DMS153 (cell line): Measurements from ENCODE around the gene C10orf88.

Source experiments
- DNase-seq: peaks from one replicate; lab custom pipeline; 2025; lab: John Stamatoyannopoulos, UW

C10orf88 gene

GRCh38 chr10:122953902-122954730, at the start of gene C10orf88:
Gene C10orf88 (minus strand): TSS chr10:122954227. CDS start chr10:122954178, 49 bp downstream.
- peak; percentile 98 for DNase-seq

DNA sequence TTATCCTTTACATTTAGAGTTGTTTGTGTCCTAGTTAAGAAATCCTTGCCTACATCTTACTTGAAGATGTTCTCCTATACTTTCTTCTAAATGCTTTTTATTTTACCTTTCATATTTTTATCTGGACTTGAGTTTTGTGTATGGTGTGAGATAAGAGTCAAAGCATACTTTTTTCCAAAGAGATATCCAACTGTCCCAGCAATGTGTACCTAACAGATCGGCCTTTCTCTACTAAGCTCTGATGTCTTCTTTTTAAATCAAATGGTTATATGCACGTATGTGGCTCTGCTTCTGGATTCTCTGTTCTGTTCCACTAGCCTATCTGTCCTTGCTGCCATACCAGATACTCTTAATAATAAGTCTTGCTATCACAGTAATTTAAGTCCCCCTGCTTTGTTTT, 47.3 kb upstream of the C10orf88 start:
- DNase-seq: no peak

- DNase-seq: no peak
These were observed 46.1 kb upstream of the C10orf88 start for GRCh38 chr10:123000155-123000554.

GRCh38 chr10:122999347-122999746, 45.3 kb upstream of the C10orf88 start:
- DNase-seq: peak; percentile 6

DNA sequence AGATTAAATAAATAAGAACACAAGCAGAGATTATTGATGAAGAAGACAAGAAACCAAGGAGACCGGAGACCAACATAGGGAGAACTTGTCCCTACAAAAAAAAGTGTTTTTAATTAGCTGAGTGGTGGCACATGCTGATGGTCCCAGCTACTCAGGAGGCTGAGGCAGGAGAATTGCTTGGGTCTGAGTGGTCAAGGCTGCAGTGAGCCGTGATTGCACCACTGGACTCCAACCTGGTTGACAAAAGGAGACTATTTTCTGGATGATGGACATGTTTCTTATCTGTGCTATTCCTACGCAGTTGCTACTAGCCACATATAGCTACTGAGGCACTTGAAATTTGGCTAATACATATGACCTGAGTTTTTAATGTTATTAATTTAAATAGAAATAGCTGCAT, 44.9 kb upstream of the C10orf88 start:
- DNase-seq: no peak

- DNase-seq: no peak
These were observed 44.4 kb upstream of the C10orf88 start for GRCh38 chr10:122998360-122998917.

DNA sequence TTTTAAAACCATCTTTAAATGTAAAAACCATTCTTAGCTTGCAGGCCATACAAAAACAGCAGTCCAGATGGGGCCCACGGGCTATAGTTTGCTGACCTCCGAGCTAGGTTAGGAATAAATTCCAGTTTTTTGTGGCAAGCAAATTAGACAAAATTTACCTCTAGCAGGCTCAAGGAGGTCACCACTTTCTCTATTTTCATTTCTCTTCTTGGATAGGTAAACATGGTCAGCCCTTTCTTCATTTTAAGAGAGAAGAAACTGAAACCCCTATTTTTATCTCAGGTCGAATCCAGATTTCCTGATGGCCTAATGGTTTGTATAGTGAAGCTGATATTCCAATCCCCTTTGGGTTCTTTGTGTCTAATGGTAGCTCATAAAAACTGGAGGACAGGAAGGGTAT, 43.8 kb upstream of the C10orf88 start:
- no peak for DNase-seq

- no peak for DNase-seq
These were observed 41.9 kb upstream of the C10orf88 start for GRCh38 chr10:122995936-122996335.

DNA sequence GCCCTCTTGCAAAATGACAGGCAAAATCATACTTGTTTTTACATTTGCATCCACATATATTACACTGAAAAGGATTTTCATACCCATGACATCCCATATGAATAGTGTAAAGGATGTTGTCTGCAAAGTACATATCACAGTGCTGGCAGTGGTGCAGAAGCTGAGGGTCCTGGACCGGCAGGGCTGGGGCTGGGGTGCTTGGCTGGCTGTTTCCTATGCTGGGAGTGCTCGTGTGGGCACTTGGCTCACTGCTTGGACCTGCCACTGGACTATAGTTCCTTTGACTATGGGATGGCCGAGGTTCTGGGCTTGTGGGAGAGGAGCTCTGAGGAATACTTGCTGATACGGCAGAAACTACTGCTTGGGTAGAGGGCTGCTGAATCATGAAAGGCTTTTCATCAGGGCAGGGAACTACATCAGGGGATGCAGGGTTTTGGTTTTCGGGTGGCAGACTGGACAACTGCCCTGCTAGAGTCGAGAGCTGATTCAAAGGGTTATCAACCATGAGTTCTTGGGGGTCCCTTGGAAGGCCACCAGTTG, 39.8 kb upstream of the C10orf88 start:
- no peak for DNase-seq

DNA sequence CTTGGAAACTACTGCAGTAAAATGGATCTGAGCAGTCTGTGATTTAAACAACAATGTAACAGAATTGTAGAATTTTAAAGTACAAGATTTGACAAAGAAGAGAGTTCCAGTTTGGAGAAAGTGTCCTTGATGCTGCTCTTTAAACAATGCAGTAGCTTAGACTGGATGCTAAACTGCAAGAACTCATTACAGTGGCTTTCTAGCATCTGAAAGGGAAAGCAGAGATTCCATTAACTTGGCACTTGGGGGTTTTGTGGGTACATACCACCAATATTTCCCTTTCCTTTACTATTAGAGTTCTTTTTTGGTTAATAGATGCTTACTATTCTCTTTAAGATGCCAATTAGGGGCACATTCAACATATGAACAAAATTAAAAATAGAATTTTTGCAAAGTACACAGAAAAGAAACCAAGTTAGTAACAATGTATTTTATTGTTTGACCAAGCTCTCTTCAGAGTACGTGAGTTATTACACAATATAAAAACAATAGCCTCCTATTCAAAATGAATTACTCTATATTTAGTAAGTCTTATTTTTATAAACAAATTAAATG, 38.1 kb upstream of the C10orf88 start:
- no peak for DNase-seq

- no peak for DNase-seq
These were observed 36.3 kb upstream of the C10orf88 start for GRCh38 chr10:122990278-122990677.

GRCh38 chr10:122988501-122988900, 34.5 kb upstream of the C10orf88 start:
- DNase-seq: no peak

GRCh38 chr10:122986335-122986734, 32.3 kb upstream of the C10orf88 start:
- no peak for DNase-seq

- DNase-seq: no peak
These were observed 30.7 kb upstream of the C10orf88 start for GRCh38 chr10:122984708-122985107.

GRCh38 chr10:122983898-122984297, 29.9 kb upstream of the C10orf88 start:
- no peak for DNase-seq

DNA sequence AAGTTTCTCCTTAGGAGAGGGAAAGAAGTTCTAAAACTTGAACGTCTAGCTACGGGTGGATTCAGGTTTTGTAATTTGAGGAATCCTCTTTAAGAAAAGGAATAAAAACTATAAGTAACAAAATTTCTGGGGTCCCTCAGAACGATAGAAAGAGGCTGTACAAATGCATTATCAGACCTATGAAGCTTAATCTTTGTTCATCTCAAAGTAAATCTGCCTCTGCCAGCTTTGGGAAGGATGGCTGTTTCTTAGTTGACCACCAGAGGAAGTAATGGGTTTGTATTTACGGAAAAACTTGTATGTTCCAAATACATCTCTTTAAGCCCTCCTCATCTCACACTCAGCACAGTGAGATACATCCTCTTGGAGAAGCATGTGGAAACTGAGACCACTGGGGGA, 27.0 kb upstream of the C10orf88 start:
- DNase-seq: no peak

DNA sequence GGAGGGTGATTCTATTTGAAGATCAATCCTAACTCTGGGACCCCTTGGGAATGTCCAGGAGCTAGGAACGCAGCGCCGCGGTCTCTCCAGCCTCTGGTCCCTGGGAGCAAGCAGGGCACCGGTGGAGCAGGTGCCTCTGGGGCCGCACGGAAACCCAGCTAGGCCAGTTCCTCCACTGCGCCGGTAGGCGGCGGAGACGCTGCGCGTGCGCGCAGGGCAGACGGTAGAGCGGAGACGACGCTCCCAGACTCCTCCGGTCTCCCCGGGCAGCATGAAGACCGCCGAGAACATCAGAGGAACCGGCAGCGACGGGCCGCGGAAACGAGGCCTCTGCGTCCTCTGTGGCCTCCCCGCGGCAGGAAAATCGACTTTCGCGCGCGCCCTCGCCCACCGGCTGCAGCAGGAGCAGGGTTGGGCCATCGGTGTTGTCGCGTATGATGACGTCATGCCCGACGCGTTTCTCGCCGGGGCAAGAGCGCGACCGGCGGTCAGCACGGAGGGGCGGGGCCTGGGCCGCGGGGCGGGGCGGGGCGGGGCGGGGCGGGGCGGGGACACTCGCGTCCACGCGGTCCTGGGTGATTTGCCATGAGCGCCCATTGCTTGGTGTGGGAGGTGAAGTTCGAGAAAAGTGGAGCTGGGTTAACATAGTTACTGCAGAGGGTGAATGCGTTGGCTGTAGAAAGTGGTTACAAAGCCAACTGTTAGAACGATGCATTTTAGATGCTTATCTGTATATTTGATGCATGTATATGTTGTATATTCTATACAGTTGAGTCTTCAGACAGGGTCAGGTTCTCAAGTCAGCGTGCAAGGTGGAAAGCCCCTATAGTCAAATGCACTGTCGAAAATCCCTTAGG, 26.4 kb upstream of the C10orf88 start, which contains the start of gene PSTK:
Gene PSTK (plus strand): TSS at position 193 of the 857 bp plus-strand sequence. CDS start 79 bp downstream, at position 272.
- DNase-seq: peak; percentile 88

- no peak for DNase-seq
These were observed 20.6 kb upstream of the C10orf88 start for GRCh38 chr10:122974543-122975064.

DNA sequence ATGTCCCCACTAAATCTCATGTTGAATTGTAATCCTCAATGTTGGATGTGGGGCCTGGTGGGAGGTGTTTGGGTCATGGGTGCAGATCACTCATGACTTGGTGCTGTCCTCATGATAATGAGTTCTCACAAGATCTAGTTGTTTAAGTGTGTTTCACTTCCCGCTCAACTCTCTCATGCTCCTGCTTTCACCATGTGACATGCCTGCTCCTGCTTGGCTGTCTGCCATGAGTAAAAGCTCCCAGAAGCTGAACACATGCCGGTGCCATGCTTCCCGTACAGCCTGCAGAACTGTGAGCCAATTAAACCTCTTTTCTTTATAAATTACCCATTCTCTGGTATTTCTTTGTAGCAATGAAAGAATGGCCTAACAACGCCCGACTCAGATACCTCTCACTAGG, 20.0 kb upstream of the C10orf88 start:
- DNase-seq: no peak

DNA sequence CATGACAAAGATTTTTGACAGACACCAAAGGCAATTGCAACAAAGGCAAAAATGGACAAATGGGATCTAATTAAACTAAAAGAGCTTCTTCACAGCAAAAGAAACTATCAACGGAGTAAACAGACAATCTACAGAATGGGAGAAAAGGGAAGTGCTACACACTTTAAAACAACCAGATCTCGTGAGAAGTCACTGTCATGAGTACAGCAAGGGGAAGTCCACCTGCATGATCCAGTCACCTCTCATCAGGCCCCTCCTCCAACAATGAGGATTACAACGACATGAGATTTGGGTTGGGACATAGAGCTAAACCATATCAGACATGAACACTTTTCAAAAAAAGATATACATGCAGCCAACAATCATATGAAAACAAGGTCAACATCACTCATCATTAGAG, 14.7 kb upstream of the C10orf88 start:
- no peak for DNase-seq

- no peak for DNase-seq
These were observed 12.9 kb upstream of the C10orf88 start for GRCh38 chr10:122966879-122967278.

- no peak for DNase-seq
These were observed 8.4 kb upstream of the C10orf88 start for GRCh38 chr10:122962405-122962804.
